Keratinocyte (primary cell): ENCODE results near the gene SAMD15. TPM values are rescaled to one million over a fixed set of nuclear protein-coding genes. Genes with fewer than 3 reads are reported as not detected.

Experiments used
- DNase-seq: peaks from one replicate; pipeline ENCODE4 v3.0.0-alpha.2; 2011; ENCODE audit warnings: low read depth, missing footprints, low spot score
- FAIRE-seq: peaks from 2 replicates; lab custom pipeline; 2011; peaks lifted over from hg19 to GRCh38; lab: Jason Lieb, UNC
- H2AFZ ChIP-seq: 2 replicates; pipeline ENCODE4 v1.6.0; 2012; ENCODE audit warnings: low read length, control low read depth, inconsistent platforms; ENCODE audit not compliant: control insufficient read depth
- H3K27ac ChIP-seq: 2 replicates; pipeline ENCODE4 v1.5.1; 2011; ENCODE audit warnings: low read length; ENCODE audit not compliant: control insufficient read depth, insufficient read depth
- H3K27me3 ChIP-seq: 3 replicates; pipeline ENCODE4 v1.6.0; 2011; ENCODE audit warnings: low read length; ENCODE audit not compliant: control insufficient read depth, insufficient read depth; ENCODE audit errors: extremely low read depth
- H3K36me3 ChIP-seq, 2 experiments: 2 replicates in 1 of 2; 3 replicates in 1 of 2; pipeline ENCODE4 v1.5.1; 2011; ENCODE audit warnings: low read length in 2 of 2, mild to moderate bottlenecking in 1 of 2; ENCODE audit not compliant: control insufficient read depth in 2 of 2, insufficient read depth in 2 of 2; ENCODE audit errors: extremely low read depth in 1 of 2
- H3K4me1 ChIP-seq: 3 replicates; pipeline ENCODE4 v1.5.1; 2011; ENCODE audit warnings: low read length; ENCODE audit not compliant: control insufficient read depth, insufficient read depth; ENCODE audit errors: extremely low read depth
- H3K4me2 ChIP-seq: 3 replicates; pipeline ENCODE4 v1.6.0; 2011; ENCODE audit warnings: low read depth, low read length; ENCODE audit not compliant: control insufficient read depth, insufficient read depth; ENCODE audit errors: extremely low read depth
- H3K4me3 ChIP-seq, 3 experiments: fragments of 200-600 bp in 1 of 3; sonication (generic) in 1 of 3; 2 replicates in 2 of 3; 3 replicates in 1 of 3; pipeline ENCODE4 v1.5.1; 2011 to 2016; ENCODE audit warnings: low read length in 3 of 3, mild to moderate bottlenecking in 3 of 3, control low read depth in 2 of 3, inconsistent platforms in 1 of 3, low read depth in 1 of 3, mixed read lengths in 1 of 3, mixed run types in 1 of 3, moderate library complexity in 1 of 3; ENCODE audit not compliant: control insufficient read depth in 2 of 3, insufficient read depth in 2 of 3; ENCODE audit errors: extremely low read depth in 1 of 3
- H3K79me2 ChIP-seq: 2 replicates; pipeline ENCODE4 v1.6.0; 2012; ENCODE audit warnings: low read length; ENCODE audit not compliant: control insufficient read depth, insufficient read depth
- H3K9ac ChIP-seq: 3 replicates; pipeline ENCODE4 v1.6.0; 2011; ENCODE audit warnings: low read length; ENCODE audit not compliant: control insufficient read depth, insufficient read depth; ENCODE audit errors: extremely low read depth
- H3K9me1 ChIP-seq: 3 replicates; pipeline ENCODE4 v1.6.0; 2011; ENCODE audit warnings: low read length; ENCODE audit not compliant: control insufficient read depth, insufficient read depth; ENCODE audit errors: extremely low read depth
- H3K9me3 ChIP-seq: 2 replicates; pipeline ENCODE4 v1.5.1; 2012; ENCODE audit warnings: low read depth, low read length; ENCODE audit not compliant: control insufficient read depth
- H4K20me1 ChIP-seq: 3 replicates; pipeline ENCODE4 v1.6.0; 2011; ENCODE audit warnings: low read length; ENCODE audit not compliant: control insufficient read depth, insufficient read depth; ENCODE audit errors: extremely low read depth
- EZH2 ChIP-seq: IDR thresholded peaks from one replicate; pipeline ENCODE4 v1.6.1; 2012; ENCODE audit warnings: inconsistent platforms, mild to moderate bottlenecking, low read length, moderate library complexity
- dilution Hi-C: fragments of 300-500 bp; cut with MboI; formaldehyde crosslinking; loops from one replicate; pipeline ENCODE4 v1.7.0; 2020; ENCODE audit warnings: low sequenced_read_pairs; ENCODE audit not compliant: extremely low pct_ligation_motif_present
- polyA plus RNA-seq, 5 experiments: library from polyadenylated mRNA; depleted of rRNA in 3 of 5; stranded (reverse) in 3 of 5; stranded (forward) in 1 of 5; unstranded in 1 of 5; fragments of >200 nt; gene quantifications; 1 replicate in 1 of 5; 2 replicates in 3 of 5; 3 replicates in 1 of 5; pipeline versions ENCODE4 v1.2.1 to v1.2.3, GENCODE V29; 2011 to 2012; ENCODE audit warnings: missing spikeins in 2 of 5, low read depth in 1 of 5, low replicate concordance in 1 of 5
- TF ChIP-seq, protein P1 (sequence below), 3 experiments: IDR thresholded peaks in 1 of 3; conservative IDR thresholded peaks in 1 of 3; optimal IDR thresholded peaks in 1 of 3; 2 replicates in 2 of 3; 3 replicates in 1 of 3; pipeline versions ENCODE3 to v1.5.1; 2011; ENCODE audit warnings: low read length in 3 of 3, mild to moderate bottlenecking in 3 of 3, moderate library complexity in 2 of 3, control low read depth in 1 of 3, inconsistent platforms in 1 of 3; ENCODE audit not compliant: insufficient read depth in 2 of 3; ENCODE audit errors: extremely low read depth in 1 of 3

Gene SAMD15
- polyA plus RNA-seq, 1 donor (not counting 4 experiments of a cell fraction or from before 2014, with no cell fraction given): 0.77 TPM

DNA sequence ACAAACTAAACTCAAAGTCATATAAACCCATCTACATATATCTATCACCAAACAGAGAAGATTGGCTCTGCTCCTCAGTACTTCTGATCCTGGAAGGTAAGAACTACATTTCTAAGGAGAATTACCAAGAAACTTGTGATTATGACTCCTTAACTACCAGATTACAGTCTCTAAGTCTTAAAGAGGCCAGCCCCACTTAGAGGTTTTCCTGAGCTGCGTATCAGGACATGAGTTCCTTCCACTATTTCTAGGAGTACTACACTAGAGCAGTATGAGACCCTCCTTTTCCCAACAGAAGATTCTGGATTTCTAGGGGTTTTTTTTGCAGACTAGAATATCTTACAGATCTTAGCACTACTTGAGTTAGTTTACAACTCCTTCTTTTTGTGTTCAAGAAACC is 46.2 kb downstream of the SAMD15 start, which contains the start of gene NOXRED1:
NOXRED1 (minus strand) TSS at position 101 of the 400 bp plus-strand sequence. CDS start 634 bp downstream, outside the sequence.
- no peaks in the 10 kb centered on the region for H3K9me1 ChIP-seq
- TF ChIP-seq, protein P1, sequence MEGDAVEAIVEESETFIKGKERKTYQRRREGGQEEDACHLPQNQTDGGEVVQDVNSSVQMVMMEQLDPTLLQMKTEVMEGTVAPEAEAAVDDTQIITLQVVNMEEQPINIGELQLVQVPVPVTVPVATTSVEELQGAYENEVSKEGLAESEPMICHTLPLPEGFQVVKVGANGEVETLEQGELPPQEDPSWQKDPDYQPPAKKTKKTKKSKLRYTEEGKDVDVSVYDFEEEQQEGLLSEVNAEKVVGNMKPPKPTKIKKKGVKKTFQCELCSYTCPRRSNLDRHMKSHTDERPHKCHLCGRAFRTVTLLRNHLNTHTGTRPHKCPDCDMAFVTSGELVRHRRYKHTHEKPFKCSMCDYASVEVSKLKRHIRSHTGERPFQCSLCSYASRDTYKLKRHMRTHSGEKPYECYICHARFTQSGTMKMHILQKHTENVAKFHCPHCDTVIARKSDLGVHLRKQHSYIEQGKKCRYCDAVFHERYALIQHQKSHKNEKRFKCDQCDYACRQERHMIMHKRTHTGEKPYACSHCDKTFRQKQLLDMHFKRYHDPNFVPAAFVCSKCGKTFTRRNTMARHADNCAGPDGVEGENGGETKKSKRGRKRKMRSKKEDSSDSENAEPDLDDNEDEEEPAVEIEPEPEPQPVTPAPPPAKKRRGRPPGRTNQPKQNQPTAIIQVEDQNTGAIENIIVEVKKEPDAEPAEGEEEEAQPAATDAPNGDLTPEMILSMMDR (optimal IDR thresholded peaks at IDR 0.05 in 1 of 3, IDR thresholded peaks at IDR 0.05 in 1 of 3, conservative IDR thresholded peaks at IDR 0.05 in 1 of 3; ENCODE audit: extremely low read depth in 1 of 3, insufficient read depth in 2 of 3, low read length in 3 of 3): no peak
- no peak for TF ChIP-seq EZH2
- H3K4me3 ChIP-seq: no peak within 1 kb of the TSS
- no peak within 1 kb of the TSS for H3K27ac ChIP-seq
- no peak within 1 kb of the TSS for H3K9ac ChIP-seq
- H2AFZ ChIP-seq: no peak within 1 kb of the TSS
- dilution Hi-C loops: no loop called here
- H3K79me2 ChIP-seq: no peaks in the 10 kb centered on the region
- H3K4me2 ChIP-seq: no peak within 1 kb of the TSS
- H3K36me3 ChIP-seq: peaks cover 16 to 22% of the 10 kb centered on the region in 2 experiments
- no peak for FAIRE-seq
- no peaks in the 10 kb centered on the region for H3K9me3 ChIP-seq
- H4K20me1 ChIP-seq: no peaks in the 10 kb centered on the region
- DNase-seq: no peak
- H3K4me1 ChIP-seq: no peaks in the 10 kb centered on the region
- H3K27me3 ChIP-seq: no peaks in the 10 kb centered on the region

DNA sequence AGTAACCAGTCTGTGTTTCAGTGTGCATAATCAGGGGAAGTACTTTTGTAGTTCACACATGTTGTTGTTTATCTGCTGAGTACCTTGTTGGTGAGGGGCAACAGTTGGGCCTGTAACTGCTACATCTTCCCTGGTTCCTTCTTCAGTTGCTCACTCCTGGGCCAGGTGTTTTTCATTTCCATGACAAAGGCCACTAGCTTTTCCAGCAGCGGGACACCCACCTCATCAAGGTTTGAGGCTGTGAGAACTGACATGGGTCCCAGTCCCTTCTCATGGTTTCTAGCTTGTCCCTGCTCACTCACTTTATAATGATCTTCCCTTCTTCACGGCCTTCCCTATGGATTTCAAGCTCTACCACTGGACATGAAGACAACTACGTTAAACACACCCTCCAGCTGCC is 47.7 kb downstream of the SAMD15 start:
- Histone ChIP-seq H3K27me3 (no peaks in the 10 kb centered on the region), H3K4me3 (no peak overlapping the region), H3K4me1 (no peaks in the 10 kb centered on the region), H3K79me2 (no peaks in the 10 kb centered on the region), H3K9me3 (no peaks in the 10 kb centered on the region), H4K20me1 (no peaks in the 10 kb centered on the region), H3K36me3 (peaks cover 26 to 28% of the 10 kb centered on the region in 2 experiments), H3K9me1 (no peaks in the 10 kb centered on the region), H3K9ac (no peak overlapping the region), H3K27ac (no peak overlapping the region), H3K4me2 (no peak overlapping the region), H2AFZ (no peak overlapping the region)
- DNase-seq (no peak), FAIRE-seq (no peak)
- dilution Hi-C loops: no loop called here
- TF ChIP-seq, protein P1 (optimal IDR thresholded peaks at IDR 0.05 in 1 of 3, IDR thresholded peaks at IDR 0.05 in 1 of 3, conservative IDR thresholded peaks at IDR 0.05 in 1 of 3; ENCODE audit: extremely low read depth in 1 of 3, insufficient read depth in 2 of 3, low read length in 3 of 3): no peak
- TF ChIP-seq EZH2: no peak
